IMR-90 (cell line): ENCODE data around the gene CSH1. TPM values are rescaled to one million over a fixed set of nuclear protein-coding genes. Genes with fewer than 3 reads are reported as not detected.

Experiments used
- ATAC-seq: fragments of 200-7000 bp; cut with Tn5 transposase; 2 replicates; pipeline ENCODE4 v1.9.1; 2020; ENCODE audit warnings: low read depth, mild to moderate bottlenecking, moderate library complexity
- BruUV-seq: library from RNA; stranded (reverse); fragments of 400-500 nt; replicated peaks from 2 replicates; lab custom pipeline; 2021; lab: Mats Ljungman, UMichigan
- CTCF ChIA-PET: fragments of 300-600 bp; formaldehyde crosslinking; extraction: SDS; loops from one replicate; lab custom pipeline; 2021; ENCODE audit warnings: antibody characterized with exemption; lab: Yijun Ruan, JAX
- POLR2A ChIA-PET: fragments of 300-600 bp; sonication (Branson Sonifier 250); formaldehyde crosslinking; loops from one replicate; lab custom pipeline; 2022; ENCODE audit warnings: antibody characterized with exemption; ENCODE audit not compliant: unreplicated experiment; lab: Charles Lee
- DNase-seq: peaks from one replicate; pipeline ENCODE4 v3.0.0; 2013
- H2AFZ ChIP-seq: replicated peaks from 2 replicates; pipeline ENCODE3; 2013; ENCODE audit warnings: low read length, mild to moderate bottlenecking; ENCODE audit not compliant: poor library complexity
- H2AK5ac ChIP-seq: 2 replicates; pipeline ENCODE4 v1.6.1; 2013; ENCODE audit warnings: low read depth, low read length, inconsistent platforms
- H2AK9ac ChIP-seq: replicated peaks from 2 replicates; pipeline ENCODE3; 2013; ENCODE audit warnings: mild to moderate bottlenecking, low read depth, low read length, moderate library complexity; ENCODE audit not compliant: poor library complexity
- H2BK120ac ChIP-seq: 2 replicates; pipeline ENCODE4 v1.6.1; 2013; ENCODE audit warnings: low read depth, low read length, inconsistent platforms
- H2BK15ac ChIP-seq: 3 replicates; pipeline ENCODE4 v1.6.1; 2013; ENCODE audit warnings: low read depth, low read length, inconsistent platforms
- H2BK20ac ChIP-seq: 2 replicates; pipeline ENCODE4 v1.6.1; 2013; ENCODE audit warnings: low read depth, mild to moderate bottlenecking, inconsistent platforms, low read length, moderate library complexity
- H2BK5ac ChIP-seq: 2 replicates; pipeline ENCODE4 v1.6.1; 2013; ENCODE audit warnings: mild to moderate bottlenecking, low read depth, low read length, inconsistent platforms; ENCODE audit not compliant: poor library complexity, severe bottlenecking
- H3K14ac ChIP-seq: replicated peaks from 2 replicates; pipeline ENCODE4 v1.6.1; 2013; ENCODE audit warnings: low read depth, low read length, inconsistent platforms
- H3K18ac ChIP-seq: 2 replicates; pipeline ENCODE4 v1.6.1; 2013; ENCODE audit warnings: low read depth, low read length, control low read depth
- H3K23ac ChIP-seq: 2 replicates; pipeline ENCODE4 v1.6.1; 2013; ENCODE audit warnings: low read depth, low read length, inconsistent platforms
- H3K27ac ChIP-seq: 2 replicates; pipeline ENCODE4 v1.5.1; 2013; ENCODE audit warnings: mild to moderate bottlenecking, control low read depth, low read length; ENCODE audit not compliant: insufficient read depth
- H3K27me3 ChIP-seq: 2 replicates; pipeline ENCODE4 v1.6.1; 2013; ENCODE audit warnings: low read length; ENCODE audit not compliant: control insufficient read depth, insufficient read depth
- H3K36me3 ChIP-seq: 2 replicates; pipeline ENCODE4 v1.6.1; 2013; ENCODE audit warnings: low read length, mixed read lengths; ENCODE audit not compliant: control insufficient read depth, insufficient read depth
- H3K4ac ChIP-seq: 2 replicates; pipeline ENCODE4 v1.6.1; 2013; ENCODE audit warnings: low read depth, low read length, inconsistent platforms
- H3K4me1 ChIP-seq: 2 replicates; pipeline ENCODE4 v1.6.1; 2013; ENCODE audit warnings: low read length, mixed read lengths; ENCODE audit not compliant: control insufficient read depth, insufficient read depth
- H3K4me2 ChIP-seq: 2 replicates; pipeline ENCODE4 v1.6.1; 2013; ENCODE audit warnings: low read depth, mild to moderate bottlenecking, control low read depth, low read length, moderate library complexity
- H3K4me3 ChIP-seq: 2 replicates; pipeline ENCODE4 v1.5.1; 2013; ENCODE audit warnings: low read depth, mild to moderate bottlenecking, control low read depth, low read length, moderate library complexity; ENCODE audit not compliant: insufficient read depth
- H3K56ac ChIP-seq: 2 replicates; pipeline ENCODE4 v1.6.1; 2013; ENCODE audit warnings: low read length, inconsistent platforms; ENCODE audit not compliant: insufficient read depth; ENCODE audit errors: extremely low read depth
- H3K79me1 ChIP-seq, 2 experiments: 2 replicates each; pipeline ENCODE4 v1.6.1; 2013; ENCODE audit warnings: low read length in 2 of 2, inconsistent platforms in 1 of 2, low read depth in 1 of 2
- H3K9ac ChIP-seq: 2 replicates; pipeline ENCODE4 v1.6.1; 2013; ENCODE audit warnings: low read depth, low read length, control low read depth
- H3K9me1 ChIP-seq: 2 replicates; pipeline ENCODE4 v1.6.1; 2013; ENCODE audit warnings: low read length, inconsistent platforms; ENCODE audit not compliant: insufficient read depth
- H3K9me3 ChIP-seq: 2 replicates; pipeline ENCODE4 v1.6.1; 2013; ENCODE audit warnings: low read length; ENCODE audit not compliant: control insufficient read depth, insufficient read depth
- H4K20me1 ChIP-seq: 2 replicates; pipeline ENCODE4 v1.6.1; 2013; ENCODE audit warnings: low read length, inconsistent platforms; ENCODE audit not compliant: insufficient read depth
- H4K5ac ChIP-seq: 2 replicates; pipeline ENCODE4 v1.6.1; 2013; ENCODE audit warnings: mild to moderate bottlenecking, low read depth, low read length, control low read depth
- H4K8ac ChIP-seq, 2 experiments: 2 replicates each; pipeline ENCODE4 v1.6.1; 2013; ENCODE audit warnings: low read depth in 2 of 2, low read length in 2 of 2, control low read depth in 1 of 2, inconsistent platforms in 1 of 2
- H4K91ac ChIP-seq: 2 replicates; pipeline ENCODE4 v1.6.1; 2013; ENCODE audit warnings: low read depth, low read length, inconsistent platforms; ENCODE audit not compliant: insufficient read depth
- BHLHE40 ChIP-seq: fragments of 150-350 bp; IDR thresholded peaks from 2 replicates; pipeline ENCODE4 v1.6.1; 2016; ENCODE audit warnings: mild to moderate bottlenecking, low read depth, low read length
- CEBPB ChIP-seq: IDR thresholded peaks from 2 replicates; pipeline ENCODE4 v1.6.1; 2012; ENCODE audit warnings: low read depth, low read length, improper control_type of control experiment
- CHD1 ChIP-seq: IDR thresholded peaks from 2 replicates; pipeline ENCODE4 v1.6.1; 2012; ENCODE audit warnings: low read depth, low read length, improper control_type of control experiment
- CTCF ChIP-seq: conservative IDR thresholded peaks from 2 replicates; pipeline ENCODE4 v1.5.1; 2012; ENCODE audit warnings: mild to moderate bottlenecking, low read depth, low read length, improper control_type of control experiment
- ELK1 ChIP-seq: fragments of 150-350 bp; IDR thresholded peaks from 2 replicates; pipeline ENCODE4 v1.6.1; 2016; ENCODE audit warnings: low read depth, mild to moderate bottlenecking, low read length, moderate library complexity, borderline replicate concordance
- FOS ChIP-seq: fragments of 150-350 bp; IDR thresholded peaks from 2 replicates; pipeline ENCODE4 v1.6.1; 2016; ENCODE audit warnings: low read depth, low read length
- MAFK ChIP-seq: IDR thresholded peaks from 2 replicates; pipeline ENCODE4 v1.6.1; 2012; ENCODE audit warnings: low read depth, low read length, improper control_type of control experiment
- MAZ ChIP-seq: IDR thresholded peaks from 2 replicates; pipeline ENCODE4 v1.6.1; 2012; ENCODE audit warnings: low read depth, mild to moderate bottlenecking, low read length, improper control_type of control experiment, moderate library complexity, borderline replicate concordance
- MXI1 ChIP-seq: IDR thresholded peaks from 2 replicates; pipeline ENCODE4 v1.6.1; 2012; ENCODE audit warnings: low read depth, mild to moderate bottlenecking, low read length, moderate library complexity, borderline replicate concordance
- NFE2L2 ChIP-seq: fragments of 150-350 bp; IDR thresholded peaks from 2 replicates; pipeline ENCODE4 v1.6.1; 2016; ENCODE audit warnings: low read depth, mild to moderate bottlenecking, low read length
- POLR2A ChIP-seq: IDR thresholded peaks from 2 replicates; pipeline ENCODE4 v1.6.1; 2012; ENCODE audit warnings: mild to moderate bottlenecking, low read depth, low read length
- RAD21 ChIP-seq: IDR thresholded peaks from 2 replicates; pipeline ENCODE4 v1.6.1; 2012; ENCODE audit warnings: low read length, improper control_type of control experiment
- RFX5 ChIP-seq: IDR thresholded peaks from 2 replicates; pipeline ENCODE4 v1.8.0; 2012; ENCODE audit warnings: low read depth, mild to moderate bottlenecking, low read length, moderate library complexity
- SMC3 ChIP-seq: fragments of 150-350 bp; IDR thresholded peaks from 2 replicates; pipeline ENCODE4 v1.6.1; 2016; ENCODE audit warnings: low read depth, mild to moderate bottlenecking, antibody characterized with exemption, low read length, moderate library complexity
- USF2 ChIP-seq: fragments of 150-350 bp; IDR thresholded peaks from 2 replicates; pipeline ENCODE4 v1.6.1; 2017; ENCODE audit warnings: mild to moderate bottlenecking, antibody characterized with exemption, low read length, low read depth
- WGBS, 2 experiments: methylation state at CpG; one replicate each; pipeline versions ENCODE4 v1.1.5 to v1.1.7; 2013; ENCODE audit warnings: missing lambda C conversion rate in 2 of 2; ENCODE audit not compliant: insufficient read length in 1 of 2; ENCODE audit errors: extremely low coverage in 2 of 2; 5-methylcytosine and 5-hydroxymethylcytosine counted together
- dilution Hi-C: fragments of 300-500 bp; cut with HindIII; formaldehyde crosslinking; loops from one replicate; pipeline ENCODE4 v1.14.3; 2018; ENCODE audit warnings: low sequenced_read_pairs; ENCODE audit not compliant: unreplicated experiment
- in situ Hi-C: fragments of 300-500 bp; cut with MboI; formaldehyde crosslinking; loops from 3 replicates; pipeline ENCODE4 v1.14.3; 2019; ENCODE audit warnings: low sequenced_read_pairs, inconsistent platforms, mixed read lengths
- intact Hi-C: fragments of 100-400 bp; cut with micrococcal nuclease; formaldehyde crosslinking; loops from 2 replicates; pipeline ENCODE4 v1.10.0; 2022
- polyA plus RNA-seq, 3 experiments: library from polyadenylated mRNA; depleted of rRNA; stranded (reverse); fragments of >200 nt; gene quantifications; 2 replicates each; pipeline ENCODE4 v1.2.3, GENCODE V29; 2012; ENCODE audit warnings: low replicate concordance in 1 of 3
- total RNA-seq: library from RNA; depleted of rRNA; stranded (reverse); fragments of >200 nt; gene quantifications from 2 replicates; pipeline ENCODE4 v1.2.3, GENCODE V29; 2012

Gene CSH1
- total and polyA plus RNA-seq, 2 of the 4 experiments (the other 2 are of a cell fraction), result not detected

- H2AK9ac ChIP-seq, result no peak overlapping the region
- no peak overlapping the region for H4K8ac ChIP-seq
- H3K4me2 ChIP-seq, result no peak overlapping the region
- ATAC-seq, result no peak
- H2BK120ac ChIP-seq, result no peak overlapping the region
- H2BK5ac ChIP-seq, result no peak overlapping the region
- H2AFZ ChIP-seq, result no peak overlapping the region
- in situ Hi-C loops (no loop called here), dilution Hi-C loops (no loop called here), intact Hi-C loops (no loop called here)
- no peaks in the 10 kb centered on the region for H3K79me1 ChIP-seq
- H3K4ac ChIP-seq, result no peak overlapping the region
- H4K20me1 ChIP-seq, result no peaks in the 10 kb centered on the region
- no peak overlapping the region for H2BK15ac ChIP-seq
- WGBS, 2 experiments, result 93% methylated on average over 5 of the region's 24 CpGs; no CpG with 5 or more reads in 1 of the 2 experiments
- no peak overlapping the region for H4K91ac ChIP-seq
- no peak overlapping the region for H2BK20ac ChIP-seq
- no peaks in the 10 kb centered on the region; the same call in 1 of the 2 replicates for H3K9me3 ChIP-seq
- H2AK5ac ChIP-seq, result no peak overlapping the region
- no peaks in the 10 kb centered on the region for H3K9me1 ChIP-seq
- H3K36me3 ChIP-seq, result no peaks in the 10 kb centered on the region
- no peak overlapping the region for H3K56ac ChIP-seq
- H3K23ac ChIP-seq, result no peak overlapping the region
- H3K4me1 ChIP-seq, result no peaks in the 10 kb centered on the region
- H3K4me3 ChIP-seq, result no peak overlapping the region
- no peak overlapping the region for H3K27ac ChIP-seq
- H3K18ac ChIP-seq, result no peak overlapping the region
- BruUV-seq, result no TSS peak
- H3K14ac ChIP-seq, result no peak overlapping the region
- POLR2A ChIA-PET, result no interaction called here
- no peak for DNase-seq
- CTCF ChIA-PET, result interaction anchor here (1.3 to 2.0 kb wide), 2 partner anchors 12 to 26 kb away, joined by 3 to 9 read pairs; partner anchors contain the start of gene GH1
- H3K9ac ChIP-seq, result no peak overlapping the region
- H4K5ac ChIP-seq, result no peak overlapping the region
- peaks cover 5% of the 10 kb centered on the region; the same call in 1 of the 2 replicates for H3K27me3 ChIP-seq
- no peak for TF ChIP-seq CTCF
- TF ChIP-seq MXI1, result no peak
- no peak for TF ChIP-seq RAD21
- no peak for TF ChIP-seq NFE2L2
- no peak for TF ChIP-seq FOS
- TF ChIP-seq RFX5, result no peak
- TF ChIP-seq MAZ, result no peak
- no peak for TF ChIP-seq CEBPB
- TF ChIP-seq SMC3, result no peak
- no peak for TF ChIP-seq BHLHE40
- no peak for TF ChIP-seq ELK1
- TF ChIP-seq CHD1, result no peak
- no peak for TF ChIP-seq POLR2A
- no peak for TF ChIP-seq USF2
- TF ChIP-seq MAFK, result no peak
Measured at GRCh38 chr17:63944736-63945499, 48.5 kb upstream of the CSH1 start.
